Loucy (cell line): ENCODE data around the gene NFATC4.

Source experiments
- H2AFZ ChIP-seq: fragments of 200-600 bp; sonication (generic); 2 replicates; pipeline ENCODE4 v1.6.0; 2016; ENCODE audit warnings: antibody characterized with exemption, mild to moderate bottlenecking, low read length, moderate library complexity
- H3F3A ChIP-seq: fragments of 200-600 bp; 2 replicates; pipeline ENCODE4 v1.6.0; 2016; ENCODE audit warnings: antibody characterized with exemption, low read depth, mild to moderate bottlenecking
- H3K27me3 ChIP-seq: fragments of 200-600 bp; sonication (generic); 2 replicates; pipeline ENCODE4 v1.6.1; 2014; ENCODE audit warnings: low read length, mild to moderate bottlenecking; ENCODE audit not compliant: insufficient read depth, poor library complexity, severe bottlenecking
- H3K36me3 ChIP-seq: fragments of 200-600 bp; sonication (generic); 2 replicates; pipeline ENCODE4 v1.6.1; 2016; ENCODE audit warnings: low read length; ENCODE audit not compliant: insufficient read depth
- H3K4me1 ChIP-seq: fragments of 200-600 bp; sonication (generic); 2 replicates; pipeline ENCODE4 v1.5.1; 2014; ENCODE audit warnings: low read length, mild to moderate bottlenecking; ENCODE audit not compliant: insufficient read depth, poor library complexity, severe bottlenecking
- H3K4me2 ChIP-seq: fragments of 200-600 bp; sonication (generic); 2 replicates; pipeline ENCODE4 v1.6.0; 2014; ENCODE audit warnings: antibody characterized with exemption, low read length, low read depth, mild to moderate bottlenecking; ENCODE audit not compliant: poor library complexity, severe bottlenecking
- H3K4me3 ChIP-seq: fragments of 200-600 bp; sonication (generic); 2 replicates; pipeline ENCODE4 v1.5.1; 2014; ENCODE audit warnings: low read length, mild to moderate bottlenecking, mixed read lengths; ENCODE audit not compliant: poor library complexity, severe bottlenecking
- H3K79me2 ChIP-seq: fragments of 200-600 bp; sonication (generic); 2 replicates; pipeline ENCODE4 v1.6.1; 2014; ENCODE audit warnings: low read length; ENCODE audit not compliant: insufficient read depth
- H3K9ac ChIP-seq: fragments of 200-600 bp; sonication (generic); 2 replicates; pipeline ENCODE4 v1.6.0; 2014; ENCODE audit warnings: mild to moderate bottlenecking, low read depth, low read length, moderate library complexity; ENCODE audit not compliant: poor library complexity, severe bottlenecking
- H3K9me2 ChIP-seq: fragments of 200-600 bp; sonication (generic); replicated peaks from 2 replicates; pipeline ENCODE4 v1.6.1; 2016; ENCODE audit warnings: low read depth, low read length, mixed read lengths
- H3K9me3 ChIP-seq: fragments of 200-600 bp; sonication (generic); 2 replicates; pipeline ENCODE4 v1.6.1; 2014; ENCODE audit warnings: mild to moderate bottlenecking, antibody characterized with exemption, low read length, low read depth; ENCODE audit not compliant: insufficient read depth
- H4K20me1 ChIP-seq: fragments of 200-600 bp; sonication (generic); 2 replicates; pipeline ENCODE4 v1.6.0; 2014; ENCODE audit warnings: antibody characterized with exemption, low read length, mild to moderate bottlenecking; ENCODE audit not compliant: insufficient read depth, poor library complexity, severe bottlenecking
- EZH2phosphoT487 ChIP-seq: fragments of 200-600 bp; IDR thresholded peaks from 2 replicates; pipeline ENCODE4 v1.6.1; 2018; ENCODE audit warnings: antibody characterized with exemption, mild to moderate bottlenecking, moderate library complexity, borderline replicate concordance
- TF ChIP-seq, protein P1 (sequence below): fragments of 200-600 bp; sonication (generic); conservative IDR thresholded peaks from 2 replicates; pipeline ENCODE4 v1.5.1; 2014; ENCODE audit warnings: mild to moderate bottlenecking, antibody characterized with exemption, low read length

NFATC4 gene

GRCh38 chr14:24417832-24418491, 50.0 kb downstream of the NFATC4 start:
- Histone ChIP-seq H2AFZ (no peak overlapping the region), H3K9me2 (no peaks in the 10 kb centered on the region), H3K9me3 (no peaks in the 10 kb centered on the region), H4K20me1 (no peaks in the 10 kb centered on the region), H3K9ac (no peak overlapping the region), H3K4me2 (no peak overlapping the region), H3F3A (no peaks in the 10 kb centered on the region), H3K27me3 (no peaks in the 10 kb centered on the region), H3K79me2 (no peaks in the 10 kb centered on the region), H3K4me3 (no peak overlapping the region), H3K4me1 (peaks cover 12% of the 10 kb centered on the region), H3K36me3 (peaks cover 16% of the 10 kb centered on the region; the same call in 1 of the 2 replicates)
- TF ChIP-seq, protein P1, sequence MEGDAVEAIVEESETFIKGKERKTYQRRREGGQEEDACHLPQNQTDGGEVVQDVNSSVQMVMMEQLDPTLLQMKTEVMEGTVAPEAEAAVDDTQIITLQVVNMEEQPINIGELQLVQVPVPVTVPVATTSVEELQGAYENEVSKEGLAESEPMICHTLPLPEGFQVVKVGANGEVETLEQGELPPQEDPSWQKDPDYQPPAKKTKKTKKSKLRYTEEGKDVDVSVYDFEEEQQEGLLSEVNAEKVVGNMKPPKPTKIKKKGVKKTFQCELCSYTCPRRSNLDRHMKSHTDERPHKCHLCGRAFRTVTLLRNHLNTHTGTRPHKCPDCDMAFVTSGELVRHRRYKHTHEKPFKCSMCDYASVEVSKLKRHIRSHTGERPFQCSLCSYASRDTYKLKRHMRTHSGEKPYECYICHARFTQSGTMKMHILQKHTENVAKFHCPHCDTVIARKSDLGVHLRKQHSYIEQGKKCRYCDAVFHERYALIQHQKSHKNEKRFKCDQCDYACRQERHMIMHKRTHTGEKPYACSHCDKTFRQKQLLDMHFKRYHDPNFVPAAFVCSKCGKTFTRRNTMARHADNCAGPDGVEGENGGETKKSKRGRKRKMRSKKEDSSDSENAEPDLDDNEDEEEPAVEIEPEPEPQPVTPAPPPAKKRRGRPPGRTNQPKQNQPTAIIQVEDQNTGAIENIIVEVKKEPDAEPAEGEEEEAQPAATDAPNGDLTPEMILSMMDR, result no peak
- no peak for TF ChIP-seq EZH2phosphoT487

DNA sequence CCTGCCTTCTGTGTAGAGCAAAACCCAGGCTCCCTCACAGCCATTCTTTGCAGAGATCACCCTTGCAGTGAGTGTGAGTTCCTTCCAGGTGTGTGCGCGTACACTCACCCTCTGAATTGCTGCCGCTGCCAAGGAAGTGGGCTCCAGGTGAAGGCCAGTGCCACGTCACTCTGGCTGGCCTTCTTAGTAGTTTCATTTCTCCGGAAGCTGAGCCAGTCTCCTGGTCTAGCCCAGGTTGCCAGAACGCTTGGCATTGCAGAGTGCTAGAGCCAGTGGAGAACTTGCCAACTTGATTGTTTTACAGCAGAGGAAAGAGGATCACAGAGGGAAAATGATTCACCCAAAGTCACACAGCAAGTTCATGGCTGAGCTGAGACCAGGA, 50.5 kb downstream of the NFATC4 start:
- Histone ChIP-seq H3K4me3 (no peak overlapping the region), H3K9me3 (no peaks in the 10 kb centered on the region), H3K4me1 (peaks cover 17% of the 10 kb centered on the region), H2AFZ (no peak overlapping the region), H3K79me2 (no peaks in the 10 kb centered on the region), H3K9ac (no peak overlapping the region), H3K27me3 (no peaks in the 10 kb centered on the region), H3K9me2 (no peaks in the 10 kb centered on the region), H3F3A (no peaks in the 10 kb centered on the region), H3K36me3 (peaks cover 11% of the 10 kb centered on the region; the same call in 1 of the 2 replicates), H3K4me2 (no peak overlapping the region), H4K20me1 (no peaks in the 10 kb centered on the region)
- no peak for TF ChIP-seq EZH2phosphoT487
- TF ChIP-seq, protein P1, result no peak

DNA sequence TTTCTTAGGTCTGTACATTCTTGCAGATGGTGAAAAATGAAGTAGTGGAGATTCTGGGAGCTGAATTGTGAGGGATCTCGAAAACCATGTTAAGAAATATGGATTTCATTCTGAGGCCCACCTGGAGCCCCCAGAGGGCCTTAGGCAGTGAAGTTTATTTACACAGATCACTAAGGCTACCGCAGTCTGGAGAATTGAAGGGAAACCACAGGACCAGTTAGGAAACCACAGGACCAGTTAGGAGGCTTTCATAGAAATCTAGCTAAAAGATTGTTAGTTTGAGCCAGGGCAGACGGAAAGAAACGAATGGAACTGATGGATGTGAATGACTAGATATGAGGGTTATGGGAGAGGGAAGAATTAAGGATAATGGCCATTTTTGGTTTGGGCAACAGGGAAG, 54.3 kb downstream of the NFATC4 start:
- no peaks in the 10 kb centered on the region for H3F3A ChIP-seq
- H3K4me3 ChIP-seq, result peak overlapping the region; percentile 50
- H3K9ac ChIP-seq, result peak overlapping the region; percentile 37
- no peaks in the 10 kb centered on the region for H3K27me3 ChIP-seq
- H3K4me2 ChIP-seq, result peak overlapping the region; percentile 82
- no peaks in the 10 kb centered on the region for H3K79me2 ChIP-seq
- no peaks in the 10 kb centered on the region for H3K9me2 ChIP-seq
- peaks cover 31% of the 10 kb centered on the region for H3K4me1 ChIP-seq
- no peaks in the 10 kb centered on the region for H3K9me3 ChIP-seq
- no peaks in the 10 kb centered on the region for H3K36me3 ChIP-seq
- no peak overlapping the region for H2AFZ ChIP-seq
- no peaks in the 10 kb centered on the region for H4K20me1 ChIP-seq
- no peak for TF ChIP-seq EZH2phosphoT487
- TF ChIP-seq, protein P1, result no peak
